Endothelial cell of umbilical vein (primary cell): ENCODE results near the gene HAVCR1. TPM values are rescaled to one million over a fixed set of nuclear protein-coding genes. Genes with fewer than 3 reads are reported as not detected.

ENCODE experiments used
- BruUV-seq: library from RNA; stranded (reverse); fragments of 400-500 nt; replicated peaks from 2 replicates; lab custom pipeline; 2021; lab: Mats Ljungman, UMichigan
- CTCF ChIA-PET: fragments of 300-600, 350-600 bp; sonication (Branson Sonifier 250); formaldehyde crosslinking; loops from one replicate; lab custom pipeline; 2021; ENCODE audit warnings: antibody characterized with exemption, inconsistent platforms; lab: Charles Lee
- POLR2A ChIA-PET: fragments of 300-600, 350-600 bp; sonication (Branson Sonifier 250); formaldehyde crosslinking; loops from one replicate; lab custom pipeline; 2021; ENCODE audit warnings: antibody characterized with exemption, inconsistent platforms; lab: Charles Lee
- DNase-seq: peaks from one replicate; pipeline ENCODE4 v3.0.0-alpha.2; 2011; ENCODE audit warnings: low read depth, low spot score
- FAIRE-seq: peaks from 2 replicates; lab custom pipeline; 2011; peaks lifted over from hg19 to GRCh38; lab: Jason Lieb, UNC
- H2AFZ ChIP-seq: 2 replicates; pipeline ENCODE4 v1.6.0; 2012; ENCODE audit warnings: low read depth, low read length, control low read depth, inconsistent platforms
- H3K27ac ChIP-seq: 2 replicates; pipeline ENCODE4 v1.5.1; 2011; ENCODE audit warnings: low read depth, mild to moderate bottlenecking, control low read depth, low read length, moderate library complexity; ENCODE audit not compliant: insufficient read depth
- H3K27me3 ChIP-seq, 2 experiments: 2 replicates each; pipeline versions ENCODE4 v1.6.0 to v1.6.1; 2011; ENCODE audit warnings: low read length in 2 of 2, mixed read lengths in 1 of 2; ENCODE audit not compliant: control insufficient read depth in 2 of 2, insufficient read depth in 2 of 2
- H3K36me3 ChIP-seq, 2 experiments: 2 replicates in 1 of 2; 3 replicates in 1 of 2; pipeline ENCODE4 v1.5.1; 2011; ENCODE audit warnings: low read length in 2 of 2, mild to moderate bottlenecking in 1 of 2, moderate library complexity in 1 of 2; ENCODE audit not compliant: control insufficient read depth in 2 of 2, insufficient read depth in 2 of 2; ENCODE audit errors: extremely low read depth in 1 of 2
- H3K4me1 ChIP-seq: 3 replicates; pipeline ENCODE4 v1.5.1; 2011; ENCODE audit warnings: mild to moderate bottlenecking, low read length; ENCODE audit not compliant: control insufficient read depth, insufficient read depth; ENCODE audit errors: extremely low read depth
- H3K4me2 ChIP-seq: 2 replicates; pipeline ENCODE4 v1.6.1; 2011; ENCODE audit warnings: low read length, control low read depth, mixed read lengths; ENCODE audit not compliant: insufficient read depth
- H3K4me3 ChIP-seq, 3 experiments: fragments of 200-600 bp in 1 of 3; sonication (generic), shearing (Covaris generic) in 1 of 3; replicated peaks in 1 of 3; 2 replicates each; pipeline ENCODE4 v1.5.1; 2011 to 2016; ENCODE audit warnings: control low read depth in 3 of 3, low read length in 3 of 3, mild to moderate bottlenecking in 2 of 3, inconsistent platforms in 1 of 3, low read depth in 1 of 3, moderate library complexity in 1 of 3; ENCODE audit not compliant: insufficient read depth in 1 of 3
- H3K79me2 ChIP-seq: 2 replicates; pipeline ENCODE4 v1.6.0; 2012; ENCODE audit warnings: low read length, inconsistent platforms; ENCODE audit not compliant: control insufficient read depth, insufficient read depth
- H3K9ac ChIP-seq: replicated peaks from 2 replicates; pipeline ENCODE3; 2011; ENCODE audit warnings: low read length, control low read depth; ENCODE audit not compliant: insufficient read depth; ENCODE audit errors: extremely low read depth
- H3K9me1 ChIP-seq: replicated peaks from 3 replicates; pipeline ENCODE4 v1.6.0; 2011; ENCODE audit warnings: mild to moderate bottlenecking, low read length; ENCODE audit not compliant: control insufficient read depth, insufficient read depth; ENCODE audit errors: extremely low read depth
- H3K9me3 ChIP-seq: replicated peaks from 2 replicates; pipeline ENCODE4 v1.5.1; 2012; ENCODE audit warnings: low read length, inconsistent platforms; ENCODE audit not compliant: control insufficient read depth, insufficient read depth
- H4K20me1 ChIP-seq: replicated peaks from 2 replicates; pipeline ENCODE3; 2011; ENCODE audit warnings: mild to moderate bottlenecking, low read length; ENCODE audit not compliant: control insufficient read depth, insufficient read depth; ENCODE audit errors: extremely low read depth
- CTCF ChIP-seq, 2 donors: IDR thresholded peaks; 1 replicate in 1 of 2; 2 replicates in 1 of 2; pipeline ENCODE4 v1.5.1; 2011; ENCODE audit warnings: low read length in 2 of 2, mild to moderate bottlenecking in 2 of 2, moderate library complexity in 2 of 2, control low read depth in 1 of 2, inconsistent platforms in 1 of 2, low read depth in 1 of 2; ENCODE audit not compliant: insufficient read depth in 1 of 2; ENCODE audit errors: extremely low read depth in 1 of 2
- EZH2 ChIP-seq: IDR thresholded peaks from 2 replicates; pipeline ENCODE4 v1.6.1; 2012; ENCODE audit warnings: borderline replicate concordance, low read depth, mild to moderate bottlenecking, moderate library complexity, low read length, inconsistent platforms; ENCODE audit not compliant: severe bottlenecking
- FOS ChIP-seq: IDR thresholded peaks from 2 replicates; pipeline ENCODE4 v1.6.1; 2011; ENCODE audit warnings: mild to moderate bottlenecking, low read length, moderate library complexity, borderline replicate concordance; ENCODE audit not compliant: insufficient read depth
- GATA2 ChIP-seq: IDR thresholded peaks from 2 replicates; pipeline ENCODE4 v1.7.0; 2011; ENCODE audit warnings: low read depth, mild to moderate bottlenecking, moderate library complexity, mixed read lengths, low read length; ENCODE audit not compliant: insufficient read length, insufficient read depth
- JUN ChIP-seq: IDR thresholded peaks from 2 replicates; pipeline ENCODE4 v1.6.1; 2011; ENCODE audit warnings: borderline replicate concordance, low read depth; ENCODE audit not compliant: insufficient read length, insufficient read depth
- MAX ChIP-seq: IDR thresholded peaks from 2 replicates; pipeline ENCODE4 v1.6.1; 2011; ENCODE audit not compliant: insufficient read depth, insufficient read length
- MYC ChIP-seq: IDR thresholded peaks from one replicate; pipeline ENCODE4 v1.6.1; 2011; ENCODE audit warnings: mild to moderate bottlenecking, low read depth, low read length
- POLR2A ChIP-seq: IDR thresholded peaks from 2 replicates; pipeline ENCODE4 v1.6.1; 2012; ENCODE audit warnings: low read depth, mild to moderate bottlenecking, control low read depth, low read length
- POLR2AphosphoS5 ChIP-seq: IDR thresholded peaks from 2 replicates; pipeline ENCODE4 v1.6.1; 2012; ENCODE audit warnings: low read depth, mild to moderate bottlenecking, control low read depth, low read length, moderate library complexity; ENCODE audit not compliant: insufficient read depth
- dilution Hi-C: fragments of 300-500 bp; cut with MboI; formaldehyde crosslinking; loops from one replicate; pipeline ENCODE4 v1.15.0; 2019; ENCODE audit warnings: low sequenced_read_pairs; ENCODE audit not compliant: extremely low pct_ligation_motif_present
- intact Hi-C: fragments of 100-400 bp; cut with micrococcal nuclease; formaldehyde crosslinking; loops from one replicate; pipeline ENCODE4 v1.10.0; 2022
- polyA plus RNA-seq, 4 experiments: library from polyadenylated mRNA; depleted of rRNA in 3 of 4; stranded (reverse) in 3 of 4; unstranded in 1 of 4; fragments of >200 nt; gene quantifications; 2 replicates each; pipeline versions ENCODE4 v1.2.1 to v1.2.3, GENCODE V29; 2011 to 2012; ENCODE audit warnings: missing spikeins in 1 of 4
- total RNA-seq: library from RNA; stranded (reverse); gene quantifications from 2 replicates; pipeline ENCODE4 v1.2.3, GENCODE V29; 2021

HAVCR1 gene
- total and polyA plus RNA-seq, 2 donors (not counting 3 experiments of a cell fraction or from before 2014, with no cell fraction given), result not detected

DNA sequence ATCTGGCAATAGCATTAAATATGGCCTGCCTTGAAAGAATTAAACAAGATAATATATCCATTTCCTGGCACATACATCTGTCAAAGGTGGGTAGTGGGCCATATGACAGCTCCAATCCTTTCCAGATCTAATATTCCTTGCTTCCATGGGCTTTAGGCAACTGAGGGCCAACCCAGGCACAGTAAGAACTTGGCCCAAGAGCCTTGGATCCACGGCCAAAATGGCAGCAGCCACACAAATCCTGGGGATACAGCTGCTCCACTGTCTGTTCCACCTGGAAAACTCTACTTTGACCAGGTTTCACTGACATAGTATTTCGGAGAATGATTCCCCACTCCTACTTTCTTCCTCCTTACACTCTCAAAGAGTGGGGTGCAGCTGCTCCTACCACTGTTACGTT lies 13.3 kb downstream of the HAVCR1 start:
- no peak overlapping the region for H2AFZ ChIP-seq
- no peaks in the 10 kb centered on the region for H3K9me3 ChIP-seq
- POLR2A ChIA-PET, result no interaction called here
- DNase-seq (no peak), FAIRE-seq (no peak)
- H3K27me3 ChIP-seq, result no peaks in the 10 kb centered on the region
- no peaks in the 10 kb centered on the region for H3K9me1 ChIP-seq
- dilution Hi-C loops, result no loop called here
- H3K79me2 ChIP-seq, result no peaks in the 10 kb centered on the region
- no peak overlapping the region for H3K4me3 ChIP-seq
- no peak overlapping the region for H3K9ac ChIP-seq
- CTCF ChIA-PET, result no interaction called here
- TF ChIP-seq POLR2A, result no peak
- no peak for TF ChIP-seq GATA2
- no peak for TF ChIP-seq MAX
- TF ChIP-seq FOS, result no peak
- no peak for TF ChIP-seq JUN
- TF ChIP-seq MYC, result no peak
- BruUV-seq, result no TSS peak
- H3K4me1 ChIP-seq, result no peaks in the 10 kb centered on the region
- H3K4me2 ChIP-seq, result no peak overlapping the region
- no peak overlapping the region for H3K27ac ChIP-seq
- intact Hi-C loops, result no loop called here
- H3K36me3 ChIP-seq, result no peaks in the 10 kb centered on the region
- H4K20me1 ChIP-seq, result no peaks in the 10 kb centered on the region

DNA sequence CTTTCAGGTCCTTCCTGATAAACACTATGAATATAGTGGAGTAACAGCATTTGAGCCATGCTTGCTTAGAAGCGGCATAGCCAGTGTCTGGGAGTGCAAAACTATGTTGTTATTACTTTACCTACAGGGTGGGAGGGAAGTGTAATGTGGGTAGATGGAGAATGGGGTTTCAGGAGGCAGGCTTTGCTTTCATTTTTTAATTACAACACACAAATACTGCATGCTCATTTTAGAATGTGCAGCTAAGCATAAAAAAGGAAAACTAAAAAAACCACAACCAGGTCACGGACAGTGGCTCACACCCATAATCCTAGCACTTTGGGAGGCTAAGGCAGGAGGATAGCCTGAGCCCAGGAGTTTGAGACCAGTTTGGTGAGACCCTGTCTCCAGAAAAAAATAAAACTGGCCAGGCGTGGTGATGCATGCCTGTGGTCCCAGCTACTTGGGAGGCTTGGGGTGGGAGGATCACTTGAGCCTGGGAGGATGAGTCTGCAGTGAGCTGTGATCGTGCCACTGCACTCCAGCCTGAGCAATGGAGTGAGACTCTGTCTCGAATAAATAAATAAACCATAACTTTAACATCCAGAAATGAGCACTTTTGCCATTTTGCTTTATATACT lies 20.2 kb downstream of the HAVCR1 start:
- no TSS peak for BruUV-seq
- CTCF ChIA-PET, result no interaction called here

More for the DNA sequence above, 20.2 kb downstream of the HAVCR1 start:
- Histone ChIP-seq H3K79me2 (no peaks in the 10 kb centered on the region), H3K9ac (no peak overlapping the region), H3K4me1 (no peaks in the 10 kb centered on the region), H4K20me1 (no peaks in the 10 kb centered on the region), H3K36me3 (no peaks in the 10 kb centered on the region), H3K27me3 (no peaks in the 10 kb centered on the region), H3K4me2 (no peak overlapping the region), H3K9me1 (no peaks in the 10 kb centered on the region), H3K4me3 (no peak overlapping the region), H3K9me3 (no peaks in the 10 kb centered on the region), H2AFZ (no peak overlapping the region), H3K27ac (no peak overlapping the region)
- no peak for DNase-seq
- POLR2A ChIA-PET, result no interaction called here
- dilution Hi-C loops (no loop called here), intact Hi-C loops (no loop called here)
- TF ChIP-seq MYC (no peak), GATA2 (no peak), CTCF (IDR thresholded peaks at IDR 0.05; ENCODE audit: extremely low read depth in 1 of 2, insufficient read depth in 1 of 2, low read depth in 1 of 2, low read length in 2 of 2) (no peak), MAX (no peak), JUN (no peak), EZH2 (no peak), POLR2AphosphoS5 (no peak), FOS (no peak), POLR2A (no peak)
- FAIRE-seq, result no peak
